PC-9 (cell line): Measurements from ENCODE around the gene CEMIP2. TPM values are rescaled to one million over a fixed set of nuclear protein-coding genes. Genes with fewer than 3 reads are reported as not detected.

ENCODE experiments used
- BruUV-seq: library from RNA; stranded (reverse); fragments of 400-500 nt; replicated peaks from 2 replicates; lab custom pipeline; 2021; lab: Mats Ljungman, UMichigan
- CTCF ChIA-PET: fragments of 300-600 bp; sonication (Branson Sonifier 250); formaldehyde crosslinking; loops from one replicate; lab custom pipeline; 2022; ENCODE audit warnings: antibody characterized with exemption; lab: Charles Lee
- POLR2A ChIA-PET: fragments of 300-600 bp; sonication (Branson Sonifier 250); formaldehyde crosslinking; loops from one replicate; lab custom pipeline; 2022; ENCODE audit warnings: antibody characterized with exemption; ENCODE audit not compliant: unreplicated experiment; lab: Charles Lee
- DNase-seq, 2 experiments: peaks; one replicate each; pipeline versions ENCODE4 v3.0.0 to v3.0.0-alpha.2; 2015 to 2022; ENCODE audit warnings: mixed read lengths in 1 of 2
- H2AFZ ChIP-seq: fragments of 200-600 bp; sonication (generic); 2 replicates; pipeline ENCODE4 v1.8.1; 2017; ENCODE audit warnings: antibody characterized with exemption
- H3F3A ChIP-seq: fragments of 200-600 bp; sonication (generic); 2 replicates; pipeline ENCODE4 v1.8.1; 2017; ENCODE audit warnings: antibody characterized with exemption, mild to moderate bottlenecking, low read depth; ENCODE audit not compliant: insufficient read depth
- H3K27ac ChIP-seq: fragments of 200-600 bp; sonication (generic); 2 replicates; pipeline ENCODE4 v1.6.1; 2016; ENCODE audit warnings: mixed run types
- H3K27me3 ChIP-seq: fragments of 200-600 bp; sonication (generic); 2 replicates; pipeline ENCODE4 v1.6.1; 2016; ENCODE audit warnings: low read depth, mixed run types; ENCODE audit not compliant: insufficient read depth
- H3K36me3 ChIP-seq: fragments of 200-600 bp; sonication (generic); 2 replicates; pipeline ENCODE4 v1.6.1; 2016; ENCODE audit warnings: low read depth, mixed run types
- H3K4me1 ChIP-seq: fragments of 200-600 bp; sonication (generic); replicated peaks from 2 replicates; pipeline ENCODE4 v1.6.1; 2016; ENCODE audit warnings: mixed run types; ENCODE audit not compliant: insufficient read depth
- H3K4me2 ChIP-seq: fragments of 200-600 bp; sonication (generic); 2 replicates; pipeline ENCODE4 v1.6.1; 2017; ENCODE audit warnings: mixed run types
- H3K4me3 ChIP-seq: fragments of 200-600 bp; sonication (generic); 2 replicates; pipeline ENCODE4 v1.6.1; 2016; ENCODE audit warnings: mixed run types
- H3K79me2 ChIP-seq: fragments of 200-600 bp; sonication (generic); 2 replicates; pipeline ENCODE4 v1.6.1; 2017; ENCODE audit warnings: low read depth, mixed run types
- H3K9me2 ChIP-seq: fragments of 200-600 bp; sonication (generic); 2 replicates; pipeline ENCODE4 v1.8.1; 2017; ENCODE audit warnings: mild to moderate bottlenecking; ENCODE audit not compliant: insufficient read depth
- H3K9me3 ChIP-seq: fragments of 200-600 bp; sonication (generic); 2 replicates; pipeline ENCODE4 v1.8.1; 2016; ENCODE audit warnings: low read depth; ENCODE audit not compliant: insufficient read depth
- H4K20me1 ChIP-seq: fragments of 200-600 bp; sonication (generic); 2 replicates; pipeline ENCODE4 v1.8.1; 2017; ENCODE audit not compliant: insufficient read depth
- EZH2 ChIP-seq: fragments of 200-600 bp; sonication (generic); IDR thresholded peaks from 2 replicates; pipeline ENCODE4 v1.8.0; 2017; ENCODE audit warnings: antibody characterized with exemption, low read depth
- intact Hi-C: fragments of 100-400 bp; cut with micrococcal nuclease; formaldehyde crosslinking; loops from one replicate; pipeline ENCODE4 v1.10.0; 2022; ENCODE audit not compliant: unreplicated experiment
- total RNA-seq: library from RNA; stranded (reverse); gene quantifications from 2 replicates; pipeline ENCODE4 v1.2.3, GENCODE V29; 2021
- TF ChIP-seq, protein P1 (sequence below): fragments of 200-600 bp; sonication (generic); conservative IDR thresholded peaks from 2 replicates; pipeline ENCODE4 v1.6.1; 2017; ENCODE audit warnings: mixed run types, antibody characterized with exemption, mild to moderate bottlenecking, moderate library complexity

Gene CEMIP2
- total RNA-seq, 1 experiment from 2014 or later, result 77.0 TPM

DNA sequence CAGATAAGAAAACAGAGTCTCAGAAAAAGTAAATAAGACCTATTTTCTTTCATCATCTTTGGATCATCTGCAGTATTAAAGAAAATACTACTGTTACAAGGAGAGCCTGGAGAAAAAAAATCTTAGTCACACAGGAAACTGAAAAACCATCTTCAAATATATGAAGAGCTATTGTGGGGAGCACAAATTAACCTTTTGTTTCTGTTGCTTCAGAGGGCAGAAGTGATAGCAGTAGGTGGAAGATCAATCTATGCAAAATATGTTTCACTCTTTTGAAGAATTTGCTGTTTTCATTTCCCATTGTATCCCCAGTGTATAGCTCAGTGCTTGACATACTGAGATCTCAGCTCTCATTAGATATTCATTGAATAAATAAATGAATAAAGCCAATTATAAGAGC lies 13.1 kb upstream of the CEMIP2 start:
- CTCF ChIA-PET, result no interaction called here
- Histone ChIP-seq H3K9me2 (no peaks in the 10 kb centered on the region), H3K27ac (no peak overlapping the region), H3F3A (no peaks in the 10 kb centered on the region), H4K20me1 (no peaks in the 10 kb centered on the region), H3K36me3 (no peaks in the 10 kb centered on the region), H3K27me3 (no peaks in the 10 kb centered on the region), H3K4me1 (peaks cover 5% of the 10 kb centered on the region; the same call in 1 of the 2 replicates), H3K79me2 (no peaks in the 10 kb centered on the region), H2AFZ (no peak overlapping the region), H3K4me3 (no peak overlapping the region), H3K9me3 (no peaks in the 10 kb centered on the region), H3K4me2 (no peak overlapping the region)
- POLR2A ChIA-PET, result no interaction called here
- no TSS peak for BruUV-seq
- intact Hi-C loops, result no loop called here
- TF ChIP-seq EZH2, result no peak
- TF ChIP-seq, protein P1, sequence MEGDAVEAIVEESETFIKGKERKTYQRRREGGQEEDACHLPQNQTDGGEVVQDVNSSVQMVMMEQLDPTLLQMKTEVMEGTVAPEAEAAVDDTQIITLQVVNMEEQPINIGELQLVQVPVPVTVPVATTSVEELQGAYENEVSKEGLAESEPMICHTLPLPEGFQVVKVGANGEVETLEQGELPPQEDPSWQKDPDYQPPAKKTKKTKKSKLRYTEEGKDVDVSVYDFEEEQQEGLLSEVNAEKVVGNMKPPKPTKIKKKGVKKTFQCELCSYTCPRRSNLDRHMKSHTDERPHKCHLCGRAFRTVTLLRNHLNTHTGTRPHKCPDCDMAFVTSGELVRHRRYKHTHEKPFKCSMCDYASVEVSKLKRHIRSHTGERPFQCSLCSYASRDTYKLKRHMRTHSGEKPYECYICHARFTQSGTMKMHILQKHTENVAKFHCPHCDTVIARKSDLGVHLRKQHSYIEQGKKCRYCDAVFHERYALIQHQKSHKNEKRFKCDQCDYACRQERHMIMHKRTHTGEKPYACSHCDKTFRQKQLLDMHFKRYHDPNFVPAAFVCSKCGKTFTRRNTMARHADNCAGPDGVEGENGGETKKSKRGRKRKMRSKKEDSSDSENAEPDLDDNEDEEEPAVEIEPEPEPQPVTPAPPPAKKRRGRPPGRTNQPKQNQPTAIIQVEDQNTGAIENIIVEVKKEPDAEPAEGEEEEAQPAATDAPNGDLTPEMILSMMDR, result no peak
- no peak for DNase-seq

DNA sequence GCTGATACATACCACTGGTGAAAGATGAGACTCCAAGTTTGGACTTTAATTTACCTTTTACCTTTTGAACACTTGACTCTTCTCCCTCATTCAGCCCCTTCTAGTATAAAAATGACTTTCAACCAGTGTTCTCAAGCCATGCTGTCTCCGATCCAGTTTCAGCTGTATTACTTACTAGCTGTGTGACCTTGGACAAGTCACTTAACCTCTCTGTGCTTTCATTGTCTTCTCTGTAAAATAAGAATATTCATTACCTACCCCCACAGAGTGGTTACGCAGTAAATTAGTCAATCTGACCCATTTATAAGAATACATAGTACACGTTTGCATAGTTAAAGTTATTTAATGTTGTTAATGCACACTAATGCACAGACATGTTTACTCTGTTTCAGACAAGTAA lies 12.6 kb upstream of the CEMIP2 start:
- DNase-seq, result no peak
- intact Hi-C loops, result no loop called here
- Histone ChIP-seq H3K79me2 (no peaks in the 10 kb centered on the region), H3F3A (no peaks in the 10 kb centered on the region), H3K4me1 (peaks cover 5% of the 10 kb centered on the region; the same call in 1 of the 2 replicates), H3K9me2 (no peaks in the 10 kb centered on the region), H3K27ac (no peak overlapping the region), H3K9me3 (no peaks in the 10 kb centered on the region), H4K20me1 (no peaks in the 10 kb centered on the region), H3K27me3 (no peaks in the 10 kb centered on the region), H3K4me3 (no peak overlapping the region), H3K4me2 (no peak overlapping the region), H3K36me3 (no peaks in the 10 kb centered on the region), H2AFZ (no peak overlapping the region)
- TF ChIP-seq, protein P1, result no peak
- no peak for TF ChIP-seq EZH2
- POLR2A ChIA-PET, result no interaction called here
- CTCF ChIA-PET, result no interaction called here
- BruUV-seq, result no TSS peak

DNA sequence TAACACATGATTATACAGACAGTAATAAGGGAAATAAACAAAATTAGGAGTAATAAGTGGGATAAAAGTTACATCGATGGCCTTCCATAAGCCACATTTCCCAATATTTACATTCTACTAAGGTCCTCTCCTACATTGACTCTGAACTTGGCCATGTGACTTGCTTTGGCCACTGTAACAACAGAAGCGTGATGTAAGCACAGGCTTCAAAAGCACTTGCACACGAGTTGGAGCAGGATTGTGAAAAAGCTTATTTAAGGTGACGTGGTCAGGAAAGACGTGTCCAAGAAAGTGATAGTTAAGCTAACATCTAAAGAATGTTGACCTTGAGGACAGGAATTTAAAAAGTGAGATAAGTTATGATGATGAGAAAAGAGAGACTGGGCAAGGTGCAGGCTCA lies 9.8 kb upstream of the CEMIP2 start:
- H3K9me2 ChIP-seq, result no peaks in the 10 kb centered on the region
- H3F3A ChIP-seq, result no peaks in the 10 kb centered on the region
- TF ChIP-seq EZH2, result no peak
- TF ChIP-seq, protein P1, result no peak
- no peaks in the 10 kb centered on the region for H4K20me1 ChIP-seq
- ChIA-PET CTCF (interaction anchor here (0.6 kb wide), 1 partner anchor 40 kb away, joined by 3 read pairs; no protein-coding TSS in a partner anchor), POLR2A (no interaction called here)
- no peak overlapping the region for H3K27ac ChIP-seq
- H3K4me1 ChIP-seq, result 0 out of 2 replicates have a peak, but pooled peaks cover under 1% of the 10 kb centered on the region
- no TSS peak for BruUV-seq
- H3K4me2 ChIP-seq, result no peak overlapping the region
- no peak overlapping the region for H2AFZ ChIP-seq
- intact Hi-C loops, result no loop called here
- no peaks in the 10 kb centered on the region for H3K79me2 ChIP-seq
- DNase-seq, result no peak
- no peaks in the 10 kb centered on the region for H3K36me3 ChIP-seq
- no peaks in the 10 kb centered on the region for H3K27me3 ChIP-seq
- H3K4me3 ChIP-seq, result no peak overlapping the region
- H3K9me3 ChIP-seq, result no peaks in the 10 kb centered on the region
